ENCODE measurements around the gene VEZF1. TPM values are rescaled to one million over a fixed set of nuclear protein-coding genes. Genes with fewer than 3 reads are reported as not detected.
A peak's percentile ranks its signal among the peaks of the same experiment; 100 is the strongest.

VEZF1 gene
- total and polyA plus RNA-seq, 2 of the 4 experiments (the other 2 are of a cell fraction): 21.1 to 42.1 TPM

DNA sequence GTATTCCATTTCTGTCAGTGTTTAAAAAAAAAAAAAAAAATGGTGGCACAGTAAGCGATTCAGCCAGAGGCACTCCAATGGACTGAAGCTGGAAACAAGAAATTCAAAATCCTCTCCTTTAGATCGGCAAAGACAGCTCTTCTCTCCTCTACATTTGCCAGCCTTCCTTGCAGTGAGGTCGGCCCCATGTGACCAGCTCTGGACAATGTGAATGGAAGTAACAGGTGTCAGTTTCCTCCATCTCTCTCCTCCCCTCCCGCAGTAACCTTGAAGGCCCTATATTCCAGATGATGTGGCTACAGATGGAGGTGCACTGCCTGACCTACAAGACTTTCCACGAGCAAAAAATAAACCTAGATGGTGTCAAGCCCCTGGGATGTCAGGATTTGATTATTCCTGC, 47.8 kb downstream of the VEZF1 start:
- Histone ChIP-seq H3K4me1 (ENCODE audit: control insufficient read depth, insufficient read depth, low read length) (peaks cover 28% of the 10 kb centered on the region), H2AK5ac (ENCODE audit: low read depth, low read length) (no peak overlapping the region), H2BK120ac (ENCODE audit: low read depth, low read length) (no peak overlapping the region), H3K18ac (ENCODE audit: low read depth, low read length) (no peak overlapping the region), H3K4me2 (ENCODE audit: low read depth, low read length) (no peak overlapping the region), H4K5ac (ENCODE audit: low read depth, low read length) (no peak overlapping the region), H2AK9ac (replicated peaks; ENCODE audit: low read depth, low read length, poor library complexity) (no peak overlapping the region), H3K23ac (ENCODE audit: low read depth, low read length) (no peak overlapping the region), H3K4me3 (ENCODE audit: insufficient read depth, low read depth, low read length) (no peak overlapping the region), H3K79me1 (ENCODE audit: low read depth in 1 of 2, low read length in 2 of 2) (peaks cover 50 to 85% of the 10 kb centered on the region in 2 experiments), H2BK15ac (ENCODE audit: low read depth, low read length) (no peak overlapping the region), H3K27me3 (ENCODE audit: control insufficient read depth, insufficient read depth, low read length) (no peaks in the 10 kb centered on the region), H3K9me1 (ENCODE audit: insufficient read depth, low read length) (peaks cover 37% of the 10 kb centered on the region), H3K36me3 (ENCODE audit: control insufficient read depth, insufficient read depth, low read length) (no peaks in the 10 kb centered on the region), H3K9me3 (ENCODE audit: control insufficient read depth, insufficient read depth, low read length) (no peaks in the 10 kb centered on the region), H2BK5ac (ENCODE audit: low read depth, low read length, poor library complexity, severe bottlenecking) (no peak overlapping the region), H3K14ac (replicated peaks; ENCODE audit: low read depth, low read length) (0 out of 2 replicates have a peak overlapping the region, but pooled peaks have one; percentile 27), H4K20me1 (ENCODE audit: insufficient read depth, low read length) (peaks cover 39% of the 10 kb centered on the region), H4K8ac (ENCODE audit: low read depth in 2 of 2, low read length in 2 of 2) (no peak overlapping the region), H3K27ac (ENCODE audit: insufficient read depth, low read length) (no peak overlapping the region), H4K91ac (ENCODE audit: insufficient read depth, low read depth, low read length) (no peak overlapping the region), H3K56ac (ENCODE audit: extremely low read depth, insufficient read depth, low read length) (no peak overlapping the region), H3K9ac (ENCODE audit: low read depth, low read length) (no peak overlapping the region), H3K4ac (ENCODE audit: low read depth, low read length) (no peak overlapping the region), H2AFZ (replicated peaks; ENCODE audit: low read length, poor library complexity) (no peak overlapping the region), H2BK20ac (ENCODE audit: low read depth, low read length) (no peak overlapping the region)
- in situ Hi-C loops (cut with MboI; ENCODE audit: low sequenced_read_pairs) (no loop called here), dilution Hi-C loops (cut with HindIII; ENCODE audit: low sequenced_read_pairs, unreplicated experiment) (no loop called here), intact Hi-C loops (cut with micrococcal nuclease) (no loop called here)
- BruUV-seq (replicated peaks): no TSS peak
- ATAC-seq (ENCODE audit: low read depth) (no peak), DNase-seq (no peak)
- TF ChIP-seq NFE2L2 (IDR thresholded peaks at IDR 0.05; ENCODE audit: low read depth, low read length) (no peak), RFX5 (IDR thresholded peaks at IDR 0.05; ENCODE audit: low read depth, low read length) (no peak)
- TF ChIP-seq, protein P1, sequence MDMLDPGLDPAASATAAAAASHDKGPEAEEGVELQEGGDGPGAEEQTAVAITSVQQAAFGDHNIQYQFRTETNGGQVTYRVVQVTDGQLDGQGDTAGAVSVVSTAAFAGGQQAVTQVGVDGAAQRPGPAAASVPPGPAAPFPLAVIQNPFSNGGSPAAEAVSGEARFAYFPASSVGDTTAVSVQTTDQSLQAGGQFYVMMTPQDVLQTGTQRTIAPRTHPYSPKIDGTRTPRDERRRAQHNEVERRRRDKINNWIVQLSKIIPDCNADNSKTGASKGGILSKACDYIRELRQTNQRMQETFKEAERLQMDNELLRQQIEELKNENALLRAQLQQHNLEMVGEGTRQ (IDR thresholded peaks at IDR 0.05; ENCODE audit: low read depth, low read length): peak; percentile 23; the same call in 1 of the 2 replicates
- ChIA-PET CTCF (no interaction called here), POLR2A (ENCODE audit: unreplicated experiment) (no interaction called here)
- 33% methylated on average over 1 of the region's 5 CpGs; no CpG with 5 or more reads in 1 of the 2 experiments for WGBS, 2 experiments (ENCODE audit: extremely low coverage in 2 of 2, insufficient read length in 1 of 2)
